Measurements from ENCODE around the gene MARK3.

The MARK3 gene

DNA sequence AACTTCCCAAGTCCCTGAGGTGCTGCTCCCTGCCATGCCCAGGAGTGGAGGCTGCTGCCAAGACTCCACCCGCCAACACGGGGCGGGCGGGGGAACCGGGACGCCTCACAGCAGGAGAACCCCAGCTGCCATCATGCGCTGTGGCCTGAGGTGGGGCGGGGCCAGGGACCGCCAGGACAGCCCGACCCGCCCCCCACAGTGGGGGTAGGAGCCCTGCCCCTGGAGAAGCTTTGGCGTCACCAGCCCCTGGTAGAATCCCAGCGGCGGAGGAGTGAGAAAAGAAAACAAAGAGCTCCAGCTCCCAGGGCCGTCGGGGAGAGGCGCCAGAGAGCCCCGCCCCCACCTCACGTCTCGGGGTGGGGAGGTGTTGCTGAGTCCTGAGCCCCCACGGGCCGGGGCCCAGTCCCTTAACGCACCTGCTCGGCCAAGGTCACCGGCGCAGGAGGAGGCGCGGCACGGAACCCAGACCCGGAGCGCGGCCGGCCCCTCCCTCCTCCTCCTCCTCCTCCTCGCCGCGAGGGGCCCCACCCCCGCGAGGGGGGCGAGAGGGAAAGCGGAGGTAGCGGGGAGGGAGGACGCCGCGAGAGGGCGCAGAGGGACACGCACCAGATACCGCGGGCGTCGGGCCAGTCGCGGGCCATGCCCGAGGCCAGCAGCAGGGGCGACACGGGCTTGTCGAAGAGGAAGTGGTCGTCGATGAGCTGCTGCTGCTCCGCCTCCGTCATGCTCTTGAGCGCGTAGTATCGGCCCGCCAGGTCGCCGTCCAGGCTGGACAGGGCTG, 135.6 kb downstream of the MARK3 start:
- CTCF ChIA-PET, result interaction anchor here (1.0 to 1.5 kb wide), 6 partner anchors 9 to 36 kb away, joined by 3 to 6 read pairs (median 4); no protein-coding TSS in a partner anchor
- TF ChIP-seq SUZ12 (IDR thresholded peaks at IDR 0.05) (no peak), SP1 (IDR thresholded peaks at IDR 0.05) (no peak), TARDBP (IDR thresholded peaks at IDR 0.05) (no peak), BHLHE40 (IDR thresholded peaks at IDR 0.05; ENCODE audit: borderline replicate concordance) (no peak), NFRKB (IDR thresholded peaks at IDR 0.05) (no peak), ELF4 (IDR thresholded peaks at IDR 0.05) (no peak), LEF1 (IDR thresholded peaks at IDR 0.05; ENCODE audit: borderline replicate concordance) (peak; percentile 63; the same call in 1 of the 2 replicates), ZNF384 (IDR thresholded peaks at IDR 0.05) (no peak), FOXM1 (IDR thresholded peaks at IDR 0.05; ENCODE audit: borderline replicate concordance) (no peak), ARNT (IDR thresholded peaks at IDR 0.05) (no peak), L3MBTL2 (conservative IDR thresholded peaks at IDR 0.05) (peak; percentile 30; the same call in 1 of the 2 replicates), FOXK2 (IDR thresholded peaks at IDR 0.05) (no peak), CTBP1 (IDR thresholded peaks at IDR 0.05; ENCODE audit: borderline replicate concordance) (peak; percentile 29; the same call in 1 of the 2 replicates), FOXA1 (IDR thresholded peaks at IDR 0.05) (no peak), HDGF (IDR thresholded peaks at IDR 0.05; ENCODE audit: borderline replicate concordance) (peak; percentile 87; the same call in 1 of the 2 replicates)
- TF ChIP-seq, protein P1, sequence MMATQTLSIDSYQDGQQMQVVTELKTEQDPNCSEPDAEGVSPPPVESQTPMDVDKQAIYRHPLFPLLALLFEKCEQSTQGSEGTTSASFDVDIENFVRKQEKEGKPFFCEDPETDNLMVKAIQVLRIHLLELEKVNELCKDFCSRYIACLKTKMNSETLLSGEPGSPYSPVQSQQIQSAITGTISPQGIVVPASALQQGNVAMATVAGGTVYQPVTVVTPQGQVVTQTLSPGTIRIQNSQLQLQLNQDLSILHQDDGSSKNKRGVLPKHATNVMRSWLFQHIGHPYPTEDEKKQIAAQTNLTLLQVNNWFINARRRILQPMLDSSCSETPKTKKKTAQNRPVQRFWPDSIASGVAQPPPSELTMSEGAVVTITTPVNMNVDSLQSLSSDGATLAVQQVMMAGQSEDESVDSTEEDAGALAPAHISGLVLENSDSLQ (IDR thresholded peaks at IDR 0.05), result no peak
- peak; percentile 71 for DNase-seq (ENCODE audit: extremely low spot score)
- POLR2A ChIA-PET, result interaction anchor here (0.6 to 6.5 kb wide), 9 partner anchors 10 to 187 kb away, joined by 3 to 83 read pairs (median 14); partner anchors contain the start of genes EIF5 and TRMT61A

DNA sequence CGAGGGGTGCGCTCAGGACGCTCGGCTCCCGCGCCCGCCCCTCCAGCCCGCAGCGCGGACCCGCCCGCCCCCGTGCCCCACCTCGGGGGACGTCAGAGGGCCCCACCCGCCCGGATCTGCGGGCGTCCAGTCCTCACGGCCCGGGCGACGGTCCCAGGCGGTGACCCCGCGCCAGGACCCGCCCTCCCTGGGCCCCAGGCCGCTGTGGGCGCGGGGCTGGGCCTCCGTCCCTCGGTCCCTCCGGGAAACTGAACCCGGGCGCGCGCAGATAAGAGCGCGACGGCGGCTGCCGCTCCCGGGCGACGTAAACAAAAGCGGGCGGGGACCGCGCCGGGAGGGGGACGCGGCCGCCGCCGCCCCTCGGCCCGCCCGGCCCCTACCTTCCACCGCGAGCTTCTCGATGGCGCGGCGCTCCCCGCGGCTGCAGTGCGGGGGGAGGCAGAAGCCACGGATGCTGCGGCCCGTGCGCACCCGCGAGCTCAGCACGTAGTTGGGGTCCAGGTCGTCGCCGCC, 136.3 kb downstream of the MARK3 start:
- POLR2A ChIA-PET, result interaction anchor here (0.6 to 6.5 kb wide), 9 partner anchors 10 to 187 kb away, joined by 3 to 83 read pairs (median 14); partner anchors contain the start of genes EIF5 and TRMT61A
- CTCF ChIA-PET, result interaction anchor here (1.0 to 1.5 kb wide), 6 partner anchors 10 to 35 kb away, joined by 3 to 6 read pairs (median 4); no protein-coding TSS in a partner anchor
- DNase-seq (ENCODE audit: extremely low spot score), result no peak
- TF ChIP-seq L3MBTL2 (conservative IDR thresholded peaks at IDR 0.05) (no peak), ELF4 (IDR thresholded peaks at IDR 0.05) (no peak), ZNF384 (IDR thresholded peaks at IDR 0.05) (no peak), ARNT (IDR thresholded peaks at IDR 0.05) (no peak), FOXK2 (IDR thresholded peaks at IDR 0.05) (no peak), HDGF (IDR thresholded peaks at IDR 0.05; ENCODE audit: borderline replicate concordance) (no peak), SUZ12 (IDR thresholded peaks at IDR 0.05) (no peak), SP1 (IDR thresholded peaks at IDR 0.05) (no peak), TARDBP (IDR thresholded peaks at IDR 0.05) (no peak), CTBP1 (IDR thresholded peaks at IDR 0.05; ENCODE audit: borderline replicate concordance) (no peak), BHLHE40 (IDR thresholded peaks at IDR 0.05; ENCODE audit: borderline replicate concordance) (no peak), FOXM1 (IDR thresholded peaks at IDR 0.05; ENCODE audit: borderline replicate concordance) (no peak), FOXA1 (IDR thresholded peaks at IDR 0.05) (no peak), LEF1 (IDR thresholded peaks at IDR 0.05; ENCODE audit: borderline replicate concordance) (no peak), NFRKB (IDR thresholded peaks at IDR 0.05) (no peak)
- TF ChIP-seq, protein P1 (IDR thresholded peaks at IDR 0.05), result no peak

DNA sequence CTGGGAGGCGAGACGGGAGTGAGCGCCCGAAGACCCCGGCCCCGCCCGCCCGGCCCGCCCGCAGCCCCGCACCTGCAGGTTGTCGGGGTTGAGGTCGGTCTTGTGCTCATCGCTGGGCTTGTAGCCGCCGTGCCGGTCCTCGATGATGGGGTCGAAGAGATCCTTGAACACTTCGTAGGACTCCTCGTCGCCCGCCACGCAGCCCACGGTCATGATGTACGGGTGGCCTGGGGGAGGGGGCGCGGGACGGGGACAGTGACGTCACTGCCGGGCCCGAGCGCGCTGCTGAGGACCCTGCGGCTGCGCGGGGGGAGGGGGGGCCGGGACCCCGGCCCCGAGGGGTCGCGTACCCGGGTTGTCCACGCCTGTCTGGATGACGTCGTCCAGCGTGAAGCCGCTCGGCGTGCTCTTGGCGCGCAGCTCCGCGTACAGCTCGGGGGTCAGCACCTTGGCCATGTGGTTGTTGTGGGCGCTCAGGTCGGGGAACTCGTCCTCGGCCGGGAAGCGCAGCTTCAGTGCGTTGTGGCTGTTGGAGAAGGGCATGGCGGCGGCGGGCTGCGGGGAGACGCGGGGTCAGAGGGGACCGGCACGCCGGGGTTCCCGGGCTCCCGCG, 136.8 kb downstream of the MARK3 start:
- TF ChIP-seq FOXM1 (IDR thresholded peaks at IDR 0.05; ENCODE audit: borderline replicate concordance) (no peak), L3MBTL2 (conservative IDR thresholded peaks at IDR 0.05) (no peak)
- no peak for DNase-seq (ENCODE audit: extremely low spot score)
- ChIA-PET CTCF (no interaction called here), POLR2A (interaction anchor here (1.1 to 6.5 kb wide), 9 partner anchors 9 to 36 kb away, joined by 4 to 83 read pairs (median 14); partner anchors contain the start of gene TRMT61A)

DNA sequence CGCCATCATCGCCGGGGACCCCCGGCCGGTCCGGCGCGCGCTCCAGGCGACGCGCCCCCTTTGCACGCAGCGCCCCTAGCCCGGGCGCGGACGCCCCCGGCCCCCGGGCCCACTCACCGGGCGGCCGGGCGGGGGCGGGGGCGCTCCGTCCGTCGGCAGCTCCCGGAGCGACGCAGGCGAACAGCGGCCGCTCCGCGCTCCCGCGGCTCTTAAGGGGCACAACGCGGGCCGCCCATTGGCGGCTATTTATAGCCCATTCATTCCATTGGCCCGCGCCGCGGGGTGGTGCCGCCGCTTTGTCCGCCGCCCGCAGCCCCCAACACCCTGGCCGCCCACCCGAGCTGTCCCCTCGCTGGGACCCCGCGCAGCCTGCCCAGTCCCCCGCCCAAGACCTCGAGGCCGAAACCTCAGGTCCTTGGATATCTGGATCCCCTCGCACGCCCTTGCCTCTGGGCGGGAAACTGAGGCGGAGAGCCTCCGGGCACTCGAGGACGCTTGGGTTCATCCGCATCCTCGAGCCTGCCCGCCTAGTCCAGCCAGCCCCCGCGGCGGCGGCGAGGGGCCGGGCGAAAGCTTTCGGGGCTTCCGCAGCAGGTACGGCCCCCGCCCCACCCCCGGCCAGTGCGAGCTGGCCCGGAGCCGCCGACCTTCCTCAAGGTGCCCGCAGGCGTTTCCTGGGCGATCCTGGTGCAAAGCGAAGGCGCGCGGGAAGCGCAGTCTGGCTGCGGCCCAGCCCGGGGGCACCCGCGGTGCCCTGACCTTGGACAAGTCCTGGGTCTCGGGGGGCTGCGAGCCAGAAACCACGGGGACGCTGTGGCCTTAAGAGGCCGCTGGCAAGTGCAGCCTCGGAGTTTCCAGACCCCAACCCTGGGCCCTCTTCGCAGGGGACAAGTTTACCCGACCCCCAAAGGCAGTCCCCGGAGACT, 137.7 kb downstream of the MARK3 start, which contains the start of gene CKB:
TSS of gene CKB (minus strand) at position 182 of the 926 bp plus-strand sequence. CDS start 337 bp downstream, outside the sequence.
- peak; percentile 85 for DNase-seq (ENCODE audit: extremely low spot score)
- ChIA-PET CTCF (no interaction called here), POLR2A (interaction anchor here (0.6 to 6.5 kb wide), 10 partner anchors 8 to 106 kb away, joined by 3 to 83 read pairs (median 6); partner anchors contain the start of genes KLC1 and TRMT61A)
- TF ChIP-seq FOXK2 (IDR thresholded peaks at IDR 0.05) (no peak), FOXM1 (IDR thresholded peaks at IDR 0.05; ENCODE audit: borderline replicate concordance) (peak; percentile 78; the same call in 1 of the 2 replicates), ARNT (IDR thresholded peaks at IDR 0.05) (peak; percentile 75; the same call in 1 of the 2 replicates), BHLHE40 (IDR thresholded peaks at IDR 0.05; ENCODE audit: borderline replicate concordance) (no peak), L3MBTL2 (conservative IDR thresholded peaks at IDR 0.05) (peak; percentile 93)

DNA sequence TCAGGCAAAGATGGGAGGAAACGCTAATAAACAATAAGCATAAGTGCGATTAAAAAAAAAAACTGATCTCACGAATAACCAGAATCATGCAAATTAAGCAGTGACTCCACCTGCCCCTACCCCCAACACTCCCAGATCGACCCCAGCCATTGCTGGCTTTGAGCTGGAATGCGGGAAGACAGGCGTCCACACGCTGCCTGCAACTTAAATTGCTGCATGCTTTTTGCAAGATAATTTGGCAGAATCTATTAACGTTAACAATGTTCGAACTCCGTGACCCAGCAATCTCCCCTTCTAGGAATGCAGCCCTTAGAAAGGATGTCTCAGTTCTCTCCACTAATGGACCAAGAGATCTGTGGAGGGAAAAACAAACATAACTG, 138.3 kb downstream of the MARK3 start:
- CTCF ChIA-PET, result no interaction called here
- no peak for DNase-seq (ENCODE audit: extremely low spot score)
- POLR2A ChIA-PET, result interaction anchor here (0.6 to 6.5 kb wide), 4 partner anchors 8 to 29 kb away, joined by 4 to 83 read pairs (median 27); partner anchors contain the start of gene TRMT61A
- TF ChIP-seq FOXK2 (IDR thresholded peaks at IDR 0.05), result no peak
- no peak for TF ChIP-seq FOXA1 (IDR thresholded peaks at IDR 0.05)
- TF ChIP-seq ZNF384 (IDR thresholded peaks at IDR 0.05), result no peak
- TF ChIP-seq TARDBP (IDR thresholded peaks at IDR 0.05), result no peak

All from HEK293T (cell line).